Liver (tissue), 9 donors: ENCODE data around the gene PALS2. TPM values are rescaled to one million over a fixed set of nuclear protein-coding genes. Genes with fewer than 3 reads are reported as not detected.

Experiments used
- DNase-seq: peaks from one replicate; pipeline ENCODE4 v3.0.0-alpha.2; 2017; ENCODE audit warnings: low spot score
- H3K27ac ChIP-seq, 2 donors: one replicate each; pipeline ENCODE4 v1.7.0; 2013; ENCODE audit warnings: inconsistent platforms in 2 of 2, low read length in 2 of 2, control low read depth in 1 of 2, low read depth in 1 of 2, mild to moderate bottlenecking in 1 of 2
- H3K27me3 ChIP-seq, 4 donors: one replicate each; pipeline versions ENCODE4 v1.6.1 to v1.7.0; 2013; ENCODE audit warnings: low read length in 3 of 4, inconsistent platforms in 1 of 4, mild to moderate bottlenecking in 1 of 4, moderate library complexity in 1 of 4; ENCODE audit not compliant: control insufficient read depth in 4 of 4, insufficient read depth in 4 of 4
- H3K36me3 ChIP-seq, 4 donors: one replicate each; pipeline versions ENCODE4 v1.6.1 to v1.7.0; 2013; ENCODE audit warnings: low read length in 3 of 4, mild to moderate bottlenecking in 3 of 4, low read depth in 1 of 4, moderate library complexity in 1 of 4; ENCODE audit not compliant: control insufficient read depth in 4 of 4, insufficient read depth in 3 of 4
- H3K4me1 ChIP-seq, 4 donors: one replicate each; pipeline versions ENCODE4 v1.6.1 to v1.7.0; 2013; ENCODE audit warnings: low read length in 3 of 4, mild to moderate bottlenecking in 3 of 4, moderate library complexity in 1 of 4; ENCODE audit not compliant: control insufficient read depth in 4 of 4, insufficient read depth in 4 of 4
- H3K4me3 ChIP-seq, 3 donors: one replicate each; pipeline versions ENCODE4 v1.6.1 to v1.7.0; 2013; ENCODE audit warnings: low read length in 3 of 3, control low read depth in 1 of 3, low read depth in 1 of 3, mild to moderate bottlenecking in 1 of 3
- H3K9ac ChIP-seq, 2 donors: one replicate each; pipeline ENCODE4 v1.7.0; 2013; ENCODE audit warnings: low read length in 2 of 2, mild to moderate bottlenecking in 2 of 2, moderate library complexity in 2 of 2, control low read depth in 1 of 2, low read depth in 1 of 2
- H3K9me3 ChIP-seq, 4 donors: one replicate each; pipeline versions ENCODE4 v1.6.1 to v1.7.0; 2013; ENCODE audit warnings: low read length in 3 of 4; ENCODE audit not compliant: control insufficient read depth in 4 of 4
- ATF3 ChIP-seq: IDR thresholded peaks from 2 replicates; pipeline ENCODE4 v1.6.1; 2016; ENCODE audit warnings: antibody characterized with exemption
- EGR1 ChIP-seq, 2 donors: IDR thresholded peaks; 2 replicates each; pipeline ENCODE4 v1.6.1; 2016 to 2018; ENCODE audit warnings: antibody characterized with exemption in 2 of 2, low read depth in 2 of 2
- FOXA1 ChIP-seq: IDR thresholded peaks from 2 replicates; pipeline ENCODE4 v1.6.1; 2016; ENCODE audit warnings: antibody characterized with exemption
- FOXA2 ChIP-seq: IDR thresholded peaks from 2 replicates; pipeline ENCODE4 v1.6.1; 2016; ENCODE audit warnings: antibody characterized with exemption
- GABPA ChIP-seq, 2 donors: IDR thresholded peaks in 1 of 2; conservative IDR thresholded peaks in 1 of 2; 2 replicates each; pipeline ENCODE4 v1.6.1; 2016; ENCODE audit warnings: antibody characterized with exemption in 2 of 2, mild to moderate bottlenecking in 1 of 2, moderate library complexity in 1 of 2
- HNF4A ChIP-seq, 2 donors: conservative IDR thresholded peaks; 2 replicates each; pipeline ENCODE4 v1.6.1; 2016; ENCODE audit warnings: antibody characterized with exemption in 2 of 2, mild to moderate bottlenecking in 2 of 2
- HNF4G ChIP-seq: IDR thresholded peaks from 2 replicates; pipeline ENCODE4 v1.6.1; 2016; ENCODE audit warnings: antibody characterized with exemption
- JUND ChIP-seq, 2 donors: IDR thresholded peaks; 2 replicates each; pipeline ENCODE4 v1.6.1; 2016; ENCODE audit warnings: antibody characterized with exemption in 2 of 2
- NR2F2 ChIP-seq: IDR thresholded peaks from 2 replicates; pipeline ENCODE4 v1.6.1; 2016; ENCODE audit warnings: antibody characterized with exemption
- RAD21 ChIP-seq, 2 donors: IDR thresholded peaks; 2 replicates each; pipeline ENCODE4 v1.6.1; 2016; ENCODE audit warnings: antibody characterized with exemption in 2 of 2, mild to moderate bottlenecking in 2 of 2
- RXRA ChIP-seq, 2 donors: IDR thresholded peaks; 2 replicates each; pipeline ENCODE4 v1.6.1; 2017 to 2018; ENCODE audit warnings: antibody characterized with exemption in 2 of 2, mild to moderate bottlenecking in 1 of 2
- SP1 ChIP-seq: IDR thresholded peaks from 2 replicates; pipeline ENCODE4 v1.6.1; 2018; ENCODE audit warnings: antibody characterized with exemption, mild to moderate bottlenecking
- TAF1 ChIP-seq: conservative IDR thresholded peaks from 2 replicates; pipeline ENCODE4 v1.6.1; 2016; ENCODE audit warnings: antibody characterized with exemption, mild to moderate bottlenecking
- YY1 ChIP-seq: IDR thresholded peaks from 2 replicates; pipeline ENCODE4 v1.6.1; 2016; ENCODE audit warnings: antibody characterized with exemption, mild to moderate bottlenecking
- WGBS: extraction: QIAGEN DNeasy Blood & Tissue Kit; methylation state at CpG from one replicate; pipeline ENCODE4 v1.1.7; 2013; 5-methylcytosine and 5-hydroxymethylcytosine counted together
- polyA plus RNA-seq, 2 donors: library from polyadenylated mRNA; stranded (reverse) in 1 of 2; unstranded in 1 of 2; fragments of 200-250 nt in 1 of 2; fragments of >200 nt in 1 of 2; fragmentation: Nextera tagmentation in 1 of 2; extraction: Ambion mirVana in 1 of 2; gene quantifications; one replicate each; pipeline versions ENCODE4 v1.2.1 to v1.2.3, GENCODE V29; 2013 to 2015
- total RNA-seq, 2 donors: library from RNA; depleted of rRNA; stranded (reverse); fragments of >200 nt; gene quantifications; one replicate each; pipeline ENCODE4 v1.2.3, GENCODE V29; 2014
- TF ChIP-seq, protein P1 (sequence below): fragments of 150-350 bp; IDR thresholded peaks from 2 replicates; pipeline ENCODE4 v1.5.1; 2017; ENCODE audit warnings: improper control_type of control experiment, low read depth, low read length; ENCODE audit not compliant: missing input control
- TF ChIP-seq, protein P2 (sequence below): IDR thresholded peaks from 2 replicates; pipeline ENCODE4 v1.6.1; 2016; ENCODE audit warnings: antibody characterized with exemption
- TF ChIP-seq, protein P3 (sequence below): IDR thresholded peaks from 2 replicates; pipeline ENCODE4 v1.6.1; 2016; ENCODE audit warnings: antibody characterized with exemption, mild to moderate bottlenecking
- TF ChIP-seq, protein P4 (sequence below): IDR thresholded peaks from 2 replicates; pipeline ENCODE4 v1.6.1; 2016; ENCODE audit warnings: antibody characterized with exemption
- donor health status: healthy.
- donor health status: healthy.
- donor health status: healthy.
- donor health status: healthy.
- donor health status: healthy.

PALS2 gene
- total and polyA plus RNA-seq, 4 donors: 6.0 to 10.5 (median 8.9) TPM

DNA sequence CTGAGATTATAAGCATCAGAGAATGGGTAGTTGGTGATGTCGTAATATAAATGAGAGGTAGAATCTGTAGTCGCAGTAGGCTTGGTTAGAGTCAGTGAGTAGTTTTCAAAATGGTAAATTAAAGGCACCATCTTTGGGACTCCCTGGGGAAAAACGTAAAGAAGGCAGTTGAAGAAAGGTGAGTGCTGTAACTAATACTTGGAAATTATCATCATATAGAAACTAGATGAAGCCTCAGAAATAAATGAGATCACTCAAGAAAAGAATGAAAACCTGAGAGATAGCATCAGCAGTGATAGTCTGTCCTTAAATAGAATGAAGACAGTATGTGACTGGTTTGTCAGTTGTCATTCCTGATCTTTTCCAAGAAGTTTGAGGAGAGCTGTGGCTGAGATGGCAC lies 23.8 kb downstream of the PALS2 start:
- Histone ChIP-seq H3K27me3 (no peaks in the 10 kb centered on the region), H3K9ac (no peak overlapping the region), H3K27ac (no peak overlapping the region), H3K4me3 (no peak overlapping the region), H3K36me3 (no peaks in the 10 kb centered on the region), H3K9me3 (no peaks in the 10 kb centered on the region), H3K4me1 (no peaks in the 10 kb centered on the region)
- WGBS: 93% methylated on average over 3 of the region's 3 CpGs
- no peak for DNase-seq
- TF ChIP-seq JUND (IDR thresholded peaks at IDR 0.05) (no peak), NR2F2 (no peak), SP1 (no peak), FOXA1 (no peak), RXRA (IDR thresholded peaks at IDR 0.05) (no peak), FOXA2 (no peak), EGR1 (IDR thresholded peaks at IDR 0.05; ENCODE audit: low read depth in 2 of 2) (no peak)
- TF ChIP-seq, protein P1, sequence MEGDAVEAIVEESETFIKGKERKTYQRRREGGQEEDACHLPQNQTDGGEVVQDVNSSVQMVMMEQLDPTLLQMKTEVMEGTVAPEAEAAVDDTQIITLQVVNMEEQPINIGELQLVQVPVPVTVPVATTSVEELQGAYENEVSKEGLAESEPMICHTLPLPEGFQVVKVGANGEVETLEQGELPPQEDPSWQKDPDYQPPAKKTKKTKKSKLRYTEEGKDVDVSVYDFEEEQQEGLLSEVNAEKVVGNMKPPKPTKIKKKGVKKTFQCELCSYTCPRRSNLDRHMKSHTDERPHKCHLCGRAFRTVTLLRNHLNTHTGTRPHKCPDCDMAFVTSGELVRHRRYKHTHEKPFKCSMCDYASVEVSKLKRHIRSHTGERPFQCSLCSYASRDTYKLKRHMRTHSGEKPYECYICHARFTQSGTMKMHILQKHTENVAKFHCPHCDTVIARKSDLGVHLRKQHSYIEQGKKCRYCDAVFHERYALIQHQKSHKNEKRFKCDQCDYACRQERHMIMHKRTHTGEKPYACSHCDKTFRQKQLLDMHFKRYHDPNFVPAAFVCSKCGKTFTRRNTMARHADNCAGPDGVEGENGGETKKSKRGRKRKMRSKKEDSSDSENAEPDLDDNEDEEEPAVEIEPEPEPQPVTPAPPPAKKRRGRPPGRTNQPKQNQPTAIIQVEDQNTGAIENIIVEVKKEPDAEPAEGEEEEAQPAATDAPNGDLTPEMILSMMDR: no peak

DNA sequence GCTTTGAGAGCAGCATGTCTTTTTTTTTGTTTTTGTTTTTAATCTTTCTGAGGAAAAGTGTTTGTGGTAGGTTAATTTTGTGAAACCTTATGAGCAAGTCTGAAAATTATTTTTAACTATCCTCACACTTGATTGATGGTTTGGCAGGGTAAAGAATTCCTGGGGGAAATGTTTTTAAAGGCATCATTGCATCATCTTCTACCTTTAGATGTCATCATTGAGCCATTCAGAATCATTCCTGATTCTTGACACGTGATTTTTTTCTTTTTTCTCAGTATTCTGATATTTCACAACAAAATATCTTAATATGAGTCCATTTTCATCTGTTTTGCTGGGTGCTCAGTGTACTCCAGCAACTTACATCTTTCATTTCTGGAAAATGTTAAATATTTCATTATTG lies 28.3 kb downstream of the PALS2 start:
- Histone ChIP-seq H3K9me3 (no peaks in the 10 kb centered on the region), H3K4me1 (peaks cover 0 to 4% (median 0%) of the 10 kb centered on the region in 4 donors), H3K9ac (no peak overlapping the region), H3K4me3 (no peak overlapping the region), H3K27me3 (no peaks in the 10 kb centered on the region), H3K27ac (no peak overlapping the region), H3K36me3 (no peaks in the 10 kb centered on the region)
- no peak for DNase-seq
- TF ChIP-seq RAD21 (IDR thresholded peaks at IDR 0.05): no peak
- TF ChIP-seq GABPA (IDR thresholded peaks at IDR 0.05 in 1 of 2, conservative IDR thresholded peaks at IDR 0.05 in 1 of 2): no peak
- no peak for TF ChIP-seq HNF4G
- TF ChIP-seq FOXA1: no peak
- no peak for TF ChIP-seq JUND (IDR thresholded peaks at IDR 0.05)
- TF ChIP-seq, protein P2, sequence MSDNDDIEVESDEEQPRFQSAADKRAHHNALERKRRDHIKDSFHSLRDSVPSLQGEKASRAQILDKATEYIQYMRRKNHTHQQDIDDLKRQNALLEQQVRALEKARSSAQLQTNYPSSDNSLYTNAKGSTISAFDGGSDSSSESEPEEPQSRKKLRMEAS: no peak
- TF ChIP-seq, protein P1: no peak
- TF ChIP-seq FOXA2: no peak
- TF ChIP-seq YY1: no peak
- TF ChIP-seq ATF3: no peak
- no peak for TF ChIP-seq HNF4A (conservative IDR thresholded peaks at IDR 0.05)
- TF ChIP-seq TAF1: no peak
- TF ChIP-seq NR2F2: no peak
- TF ChIP-seq, protein P3, sequence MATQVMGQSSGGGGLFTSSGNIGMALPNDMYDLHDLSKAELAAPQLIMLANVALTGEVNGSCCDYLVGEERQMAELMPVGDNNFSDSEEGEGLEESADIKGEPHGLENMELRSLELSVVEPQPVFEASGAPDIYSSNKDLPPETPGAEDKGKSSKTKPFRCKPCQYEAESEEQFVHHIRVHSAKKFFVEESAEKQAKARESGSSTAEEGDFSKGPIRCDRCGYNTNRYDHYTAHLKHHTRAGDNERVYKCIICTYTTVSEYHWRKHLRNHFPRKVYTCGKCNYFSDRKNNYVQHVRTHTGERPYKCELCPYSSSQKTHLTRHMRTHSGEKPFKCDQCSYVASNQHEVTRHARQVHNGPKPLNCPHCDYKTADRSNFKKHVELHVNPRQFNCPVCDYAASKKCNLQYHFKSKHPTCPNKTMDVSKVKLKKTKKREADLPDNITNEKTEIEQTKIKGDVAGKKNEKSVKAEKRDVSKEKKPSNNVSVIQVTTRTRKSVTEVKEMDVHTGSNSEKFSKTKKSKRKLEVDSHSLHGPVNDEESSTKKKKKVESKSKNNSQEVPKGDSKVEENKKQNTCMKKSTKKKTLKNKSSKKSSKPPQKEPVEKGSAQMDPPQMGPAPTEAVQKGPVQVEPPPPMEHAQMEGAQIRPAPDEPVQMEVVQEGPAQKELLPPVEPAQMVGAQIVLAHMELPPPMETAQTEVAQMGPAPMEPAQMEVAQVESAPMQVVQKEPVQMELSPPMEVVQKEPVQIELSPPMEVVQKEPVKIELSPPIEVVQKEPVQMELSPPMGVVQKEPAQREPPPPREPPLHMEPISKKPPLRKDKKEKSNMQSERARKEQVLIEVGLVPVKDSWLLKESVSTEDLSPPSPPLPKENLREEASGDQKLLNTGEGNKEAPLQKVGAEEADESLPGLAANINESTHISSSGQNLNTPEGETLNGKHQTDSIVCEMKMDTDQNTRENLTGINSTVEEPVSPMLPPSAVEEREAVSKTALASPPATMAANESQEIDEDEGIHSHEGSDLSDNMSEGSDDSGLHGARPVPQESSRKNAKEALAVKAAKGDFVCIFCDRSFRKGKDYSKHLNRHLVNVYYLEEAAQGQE: no peak
- TF ChIP-seq SP1: no peak
- no peak for TF ChIP-seq EGR1 (IDR thresholded peaks at IDR 0.05; ENCODE audit: low read depth in 2 of 2)
- TF ChIP-seq, protein P4, sequence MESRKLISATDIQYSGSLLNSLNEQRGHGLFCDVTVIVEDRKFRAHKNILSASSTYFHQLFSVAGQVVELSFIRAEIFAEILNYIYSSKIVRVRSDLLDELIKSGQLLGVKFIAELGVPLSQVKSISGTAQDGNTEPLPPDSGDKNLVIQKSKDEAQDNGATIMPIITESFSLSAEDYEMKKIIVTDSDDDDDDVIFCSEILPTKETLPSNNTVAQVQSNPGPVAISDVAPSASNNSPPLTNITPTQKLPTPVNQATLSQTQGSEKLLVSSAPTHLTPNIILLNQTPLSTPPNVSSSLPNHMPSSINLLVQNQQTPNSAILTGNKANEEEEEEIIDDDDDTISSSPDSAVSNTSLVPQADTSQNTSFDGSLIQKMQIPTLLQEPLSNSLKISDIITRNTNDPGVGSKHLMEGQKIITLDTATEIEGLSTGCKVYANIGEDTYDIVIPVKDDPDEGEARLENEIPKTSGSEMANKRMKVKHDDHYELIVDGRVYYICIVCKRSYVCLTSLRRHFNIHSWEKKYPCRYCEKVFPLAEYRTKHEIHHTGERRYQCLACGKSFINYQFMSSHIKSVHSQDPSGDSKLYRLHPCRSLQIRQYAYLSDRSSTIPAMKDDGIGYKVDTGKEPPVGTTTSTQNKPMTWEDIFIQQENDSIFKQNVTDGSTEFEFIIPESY: no peak
- no peak for TF ChIP-seq RXRA (IDR thresholded peaks at IDR 0.05)
- 87% methylated on average over 1 of the region's 1 CpG for WGBS
